Trophoblast cell (in vitro differentiated cells and primary cell): ENCODE measurements around the gene SDHA.
"Not testable (repeated sequence)": the region's sequence is repeated elsewhere in the genome, so short reads cannot be mapped to it uniquely, and the experiment has no call there.

Source experiments
- DNase-seq, 2 donors: peaks; one replicate each; pipeline ENCODE4 v3.0.0-alpha.2; 2016
- H2AFZ ChIP-seq: 2 replicates; pipeline ENCODE4 v1.6.1; 2013; ENCODE audit warnings: low read length, moderate library complexity, mild to moderate bottlenecking; ENCODE audit not compliant: insufficient read depth, poor library complexity
- H2AK5ac ChIP-seq: 2 replicates; pipeline ENCODE4 v1.6.1; 2013; ENCODE audit warnings: mild to moderate bottlenecking, low read length
- H2BK120ac ChIP-seq: 2 replicates; pipeline ENCODE4 v1.6.1; 2013; ENCODE audit warnings: low read length, mild to moderate bottlenecking, moderate library complexity; ENCODE audit not compliant: insufficient read depth, poor library complexity
- H2BK12ac ChIP-seq: 2 replicates; pipeline ENCODE4 v1.6.1; 2013; ENCODE audit warnings: mild to moderate bottlenecking, low read length, moderate library complexity
- H2BK5ac ChIP-seq: 2 replicates; pipeline ENCODE4 v1.6.1; 2013; ENCODE audit warnings: low read length, low read depth, moderate library complexity, mild to moderate bottlenecking; ENCODE audit not compliant: poor library complexity
- H3K14ac ChIP-seq: 2 replicates; pipeline ENCODE4 v1.6.1; 2013; ENCODE audit warnings: mild to moderate bottlenecking, low read length
- H3K18ac ChIP-seq: 2 replicates; pipeline ENCODE4 v1.6.1; 2013; ENCODE audit warnings: mild to moderate bottlenecking, low read length
- H3K23ac ChIP-seq: 2 replicates; pipeline ENCODE4 v1.6.1; 2013; ENCODE audit warnings: low read length
- H3K27ac ChIP-seq: 2 replicates; pipeline ENCODE4 v1.5.1; 2013; ENCODE audit warnings: low read depth, mild to moderate bottlenecking, inconsistent platforms, low read length, moderate library complexity
- H3K27me3 ChIP-seq: 2 replicates; pipeline ENCODE4 v1.6.1; 2013; ENCODE audit warnings: inconsistent platforms, mild to moderate bottlenecking, low read length, moderate library complexity; ENCODE audit not compliant: insufficient read depth
- H3K36me3 ChIP-seq, 2 experiments: 1 replicate in 1 of 2; 2 replicates in 1 of 2; pipeline ENCODE4 v1.6.1; 2013; ENCODE audit warnings: low read length in 2 of 2, mild to moderate bottlenecking in 2 of 2, moderate library complexity in 1 of 2; ENCODE audit not compliant: insufficient read depth in 2 of 2, control insufficient read depth in 1 of 2
- H3K4ac ChIP-seq: 2 replicates; pipeline ENCODE4 v1.6.1; 2013; ENCODE audit warnings: low read depth, mild to moderate bottlenecking, low read length, moderate library complexity
- H3K4me1 ChIP-seq, 2 experiments: 1 replicate in 1 of 2; 2 replicates in 1 of 2; pipeline ENCODE4 v1.6.1; 2013; ENCODE audit warnings: low read length in 2 of 2, mild to moderate bottlenecking in 2 of 2, moderate library complexity in 1 of 2; ENCODE audit not compliant: insufficient read depth in 2 of 2, control insufficient read depth in 1 of 2
- H3K4me2 ChIP-seq: 2 replicates; pipeline ENCODE4 v1.6.1; 2013; ENCODE audit warnings: inconsistent platforms, mild to moderate bottlenecking, low read length, moderate library complexity
- H3K4me3 ChIP-seq: 2 replicates; pipeline ENCODE4 v1.5.1; 2013; ENCODE audit warnings: mild to moderate bottlenecking, low read depth, low read length, inconsistent platforms
- H3K79me1 ChIP-seq: one replicate; pipeline ENCODE4 v1.6.1; 2013; ENCODE audit warnings: low read length
- H3K79me2 ChIP-seq: 2 replicates; pipeline ENCODE4 v1.6.1; 2013; ENCODE audit warnings: low read length, mild to moderate bottlenecking; ENCODE audit not compliant: control insufficient read depth, insufficient read depth, poor library complexity
- H3K9ac ChIP-seq: 2 replicates; pipeline ENCODE4 v1.6.1; 2013; ENCODE audit warnings: mild to moderate bottlenecking, low read length
- H3K9me3 ChIP-seq: 2 replicates; pipeline ENCODE4 v1.6.1; 2013; ENCODE audit warnings: low read depth, mild to moderate bottlenecking, control low read depth, inconsistent platforms, low read length; ENCODE audit not compliant: insufficient read depth
- H4K12ac ChIP-seq: 2 replicates; pipeline ENCODE4 v1.6.1; 2013; ENCODE audit warnings: low read depth, mild to moderate bottlenecking, low read length, moderate library complexity
- H4K8ac ChIP-seq: 2 replicates; pipeline ENCODE4 v1.6.1; 2013; ENCODE audit warnings: low read depth, mild to moderate bottlenecking, low read length, moderate library complexity
- H4K91ac ChIP-seq: one replicate; pipeline ENCODE4 v1.6.1; 2013; ENCODE audit warnings: low read depth, mild to moderate bottlenecking, low read length, moderate library complexity
- WGBS: extraction: QIAGEN DNeasy Blood & Tissue Kit; methylation state at CpG from one replicate; pipeline ENCODE4 v1.1.7; 2013; ENCODE audit warnings: missing lambda C conversion rate; ENCODE audit not compliant: insufficient read length, insufficient coverage; ENCODE audit errors: extremely low coverage; 5-methylcytosine and 5-hydroxymethylcytosine counted together

Gene SDHA

DNA sequence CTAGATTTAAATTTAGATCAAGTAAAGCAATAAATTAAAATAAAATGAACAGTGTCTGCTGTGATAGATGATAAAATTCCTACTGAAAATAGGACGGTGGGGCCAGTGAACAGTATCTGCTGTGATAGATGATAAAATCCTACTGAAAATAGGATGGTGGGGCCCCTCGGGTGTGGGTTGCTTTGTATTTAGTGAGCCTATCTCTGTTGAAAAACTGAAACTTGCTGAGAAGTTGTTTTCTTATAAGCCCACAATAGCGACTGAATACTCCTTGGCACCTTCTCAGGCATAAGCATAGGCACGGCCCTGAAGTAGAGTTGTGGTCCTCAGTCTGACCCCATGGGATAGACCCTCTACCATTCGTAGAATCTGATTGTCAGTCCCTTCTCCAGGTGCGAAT, 5.7 kb downstream of the SDHA start:
- no peak overlapping the region for H3K9ac ChIP-seq

DNA sequence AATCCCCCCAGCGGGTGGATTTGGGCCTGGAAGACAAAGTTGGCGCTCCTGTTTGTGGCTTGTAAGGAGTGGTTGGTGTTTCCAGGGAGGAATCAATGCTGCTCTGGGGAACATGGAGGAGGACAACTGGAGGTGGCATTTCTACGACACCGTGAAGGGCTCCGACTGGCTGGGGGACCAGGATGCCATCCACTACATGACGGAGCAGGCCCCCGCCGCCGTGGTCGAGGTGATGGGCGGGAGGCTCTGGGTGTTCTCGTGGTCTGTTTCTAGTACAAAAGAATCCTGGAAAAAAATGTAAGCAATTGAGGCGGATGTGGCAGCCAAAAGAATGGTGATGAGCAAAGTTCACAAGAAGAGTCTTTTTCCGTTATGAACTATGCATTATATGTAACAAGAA, 7.2 kb downstream of the SDHA start:
- Histone ChIP-seq H3K4me3 (no peak overlapping the region), H3K23ac (no peak overlapping the region), H3K9ac (no peak overlapping the region), H3K4ac (no peak overlapping the region), H3K79me2 (peaks cover 3% of the 10 kb centered on the region), H3K27ac (no peak overlapping the region), H4K91ac (no peak overlapping the region), H3K79me1 (no peaks in the 10 kb centered on the region), H3K14ac (no peak overlapping the region), H2BK5ac (no peak overlapping the region), H3K18ac (no peak overlapping the region), H2BK12ac (no peak overlapping the region), H3K27me3 (no peaks in the 10 kb centered on the region), H3K9me3 (peaks cover 3% of the 10 kb centered on the region), H2AFZ (no peak overlapping the region), H2AK5ac (no peak overlapping the region), H3K4me2 (no peak overlapping the region), H3K4me1 (no peaks in the 10 kb centered on the region), H4K12ac (no peak overlapping the region), H2BK120ac (no peak overlapping the region), H3K36me3 (peaks cover 40 to 50% of the 10 kb centered on the region in 2 experiments), H4K8ac (no peak overlapping the region)
- no peak for DNase-seq
- WGBS = no CpG with 5 or more reads among the region's 14 CpGs

More for the DNA sequence above, 5.7 kb downstream of the SDHA start:
- Histone ChIP-seq H3K9me3 (peaks cover 3% of the 10 kb centered on the region), H3K4me1 (peaks cover 0 to 3% of the 10 kb centered on the region in 2 experiments), H3K79me1 (peaks cover under 1% of the 10 kb centered on the region), H3K4ac (no peak overlapping the region), H2BK12ac (no peak overlapping the region), H2BK5ac (no peak overlapping the region), H4K91ac (no peak overlapping the region), H4K8ac (no peak overlapping the region), H2BK120ac (no peak overlapping the region), H3K79me2 (peaks cover 8% of the 10 kb centered on the region), H2AK5ac (no peak overlapping the region), H3K36me3 (peaks cover 39 to 41% of the 10 kb centered on the region in 2 experiments), H2AFZ (no peak overlapping the region), H4K12ac (no peak overlapping the region), H3K14ac (no peak overlapping the region), H3K27ac (no peak overlapping the region), H3K27me3 (no peaks in the 10 kb centered on the region), H3K4me3 (no peak overlapping the region), H3K23ac (no peak overlapping the region), H3K4me2 (no peak overlapping the region), H3K18ac (no peak overlapping the region)
- no CpG with 5 or more reads among the region's 6 CpGs for WGBS
- DNase-seq = no peak

DNA sequence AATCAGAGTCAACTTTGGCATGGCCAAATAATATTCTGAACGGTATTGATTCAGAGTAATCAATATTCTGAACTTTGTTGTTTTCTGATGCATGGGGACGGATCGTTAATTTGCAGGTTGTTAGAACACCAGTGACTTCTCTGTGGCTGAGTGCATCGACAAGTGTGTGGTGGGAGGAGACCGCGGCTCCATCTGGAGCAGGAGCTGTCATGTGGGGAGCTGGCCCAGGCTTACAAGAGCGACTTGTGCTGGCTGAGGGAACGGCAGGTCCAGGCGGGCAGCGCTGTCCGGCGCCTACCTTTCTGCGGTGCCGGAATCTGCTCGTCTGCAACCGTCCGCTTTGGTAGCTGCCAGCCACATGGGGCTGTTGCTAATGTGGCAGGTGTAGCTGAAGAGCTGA, 9.3 kb downstream of the SDHA start:
- H3K9ac ChIP-seq = not testable (repeated sequence)

DNA sequence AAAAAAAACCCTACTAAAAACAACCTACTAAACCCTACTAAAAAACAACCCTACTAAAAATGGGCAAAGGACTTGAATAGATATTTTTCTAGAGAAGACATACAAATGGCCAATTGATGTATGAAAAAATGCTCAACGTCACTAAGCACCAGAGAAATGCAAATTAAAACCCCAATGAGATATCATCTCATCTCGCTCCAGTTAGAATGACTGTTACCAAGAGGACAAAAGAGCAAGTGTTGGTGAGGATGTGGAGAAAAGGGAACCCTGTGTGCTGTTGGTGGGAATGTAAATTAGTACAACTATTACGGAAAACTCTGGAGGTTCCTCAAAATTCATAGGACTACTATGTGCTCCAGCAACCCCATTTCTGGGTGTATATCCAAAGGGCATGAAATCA, 10.8 kb downstream of the SDHA start:
- Histone ChIP-seq H2BK5ac (no peak overlapping the region), H4K12ac (no peak overlapping the region), H3K27ac (no peak overlapping the region), H3K9ac (no peak overlapping the region), H4K91ac (no peak overlapping the region), H2AFZ (no peak overlapping the region), H3K36me3 (peaks cover 59 to 73% of the 10 kb centered on the region in 2 experiments), H3K18ac (no peak overlapping the region), H3K14ac (no peak overlapping the region), H4K8ac (no peak overlapping the region), H3K79me1 (no peaks in the 10 kb centered on the region), H3K4me3 (no peak overlapping the region), H3K4me1 (no peaks in the 10 kb centered on the region), H3K23ac (no peak overlapping the region), H3K79me2 (peaks cover under 1% of the 10 kb centered on the region), H3K27me3 (no peaks in the 10 kb centered on the region), H3K9me3 (peaks cover 3% of the 10 kb centered on the region), H3K4ac (no peak overlapping the region), H2BK12ac (no peak overlapping the region), H2AK5ac (no peak overlapping the region), H2BK120ac (no peak overlapping the region), H3K4me2 (no peak overlapping the region)
- WGBS = no CpG with 5 or more reads among the region's 3 CpGs
- no peak for DNase-seq

More for the DNA sequence above, 9.3 kb downstream of the SDHA start:
- H3K79me1 ChIP-seq, H4K12ac ChIP-seq, H4K91ac ChIP-seq, H3K4me3 ChIP-seq, H3K18ac ChIP-seq, H3K14ac ChIP-seq, H2BK12ac ChIP-seq, H2AK5ac ChIP-seq, H4K8ac ChIP-seq, H2AFZ ChIP-seq, H2BK120ac ChIP-seq, H3K4me1 ChIP-seq, DNase-seq, H3K27ac ChIP-seq, H2BK5ac ChIP-seq, H3K79me2 ChIP-seq, H3K9me3 ChIP-seq, H3K27me3 ChIP-seq, H3K23ac ChIP-seq, H3K4ac ChIP-seq, H3K4me2 ChIP-seq: not testable (repeated sequence)
- peaks cover 55 to 63% of the 10 kb centered on the region in 2 experiments for H3K36me3 ChIP-seq
- no CpG with 5 or more reads among the region's 17 CpGs for WGBS
